Suprapubic skin (tissue), 3 donors: ENCODE results near the gene BRD2.

Experiments used
- POLR2A ChIP-seq, 2 donors: fragments of 450-650 bp; IDR thresholded peaks; one replicate each; pipeline ENCODE4 v1.6.1; 2017; ENCODE audit warnings: antibody characterized with exemption in 2 of 2, mild to moderate bottlenecking in 2 of 2, moderate library complexity in 2 of 2
- TF ChIP-seq, protein P1 (sequence below), 2 donors: fragments of 200-600 bp in 1 of 2; fragments of 450-650 bp in 1 of 2; sonication (generic) in 1 of 2; IDR thresholded peaks; one replicate each; pipeline ENCODE4 v1.5.1; 2016 to 2019; ENCODE audit warnings: antibody characterized with exemption in 2 of 2, mild to moderate bottlenecking in 1 of 2, moderate library complexity in 1 of 2

- TF ChIP-seq, protein P1, sequence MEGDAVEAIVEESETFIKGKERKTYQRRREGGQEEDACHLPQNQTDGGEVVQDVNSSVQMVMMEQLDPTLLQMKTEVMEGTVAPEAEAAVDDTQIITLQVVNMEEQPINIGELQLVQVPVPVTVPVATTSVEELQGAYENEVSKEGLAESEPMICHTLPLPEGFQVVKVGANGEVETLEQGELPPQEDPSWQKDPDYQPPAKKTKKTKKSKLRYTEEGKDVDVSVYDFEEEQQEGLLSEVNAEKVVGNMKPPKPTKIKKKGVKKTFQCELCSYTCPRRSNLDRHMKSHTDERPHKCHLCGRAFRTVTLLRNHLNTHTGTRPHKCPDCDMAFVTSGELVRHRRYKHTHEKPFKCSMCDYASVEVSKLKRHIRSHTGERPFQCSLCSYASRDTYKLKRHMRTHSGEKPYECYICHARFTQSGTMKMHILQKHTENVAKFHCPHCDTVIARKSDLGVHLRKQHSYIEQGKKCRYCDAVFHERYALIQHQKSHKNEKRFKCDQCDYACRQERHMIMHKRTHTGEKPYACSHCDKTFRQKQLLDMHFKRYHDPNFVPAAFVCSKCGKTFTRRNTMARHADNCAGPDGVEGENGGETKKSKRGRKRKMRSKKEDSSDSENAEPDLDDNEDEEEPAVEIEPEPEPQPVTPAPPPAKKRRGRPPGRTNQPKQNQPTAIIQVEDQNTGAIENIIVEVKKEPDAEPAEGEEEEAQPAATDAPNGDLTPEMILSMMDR (IDR thresholded peaks at IDR 0.05): no peak
- no peak for TF ChIP-seq POLR2A (IDR thresholded peaks at IDR 0.05)
Measured at GRCh38 chr6:33007831-33008400, 39.5 kb downstream of the BRD2 start.
